Activated CD4-positive, alpha-beta T cell treated with anti-CD3 and anti-CD28 coated beads, Interleukin-2, amount 50 U/mL, for 1 hour (primary cell): ENCODE results near the gene KRT6A.
"Not testable (repeated sequence)": the region's sequence is repeated elsewhere in the genome, so short reads cannot be mapped to it uniquely, and the experiment has no call there.

Experiments
- DNase-seq: peaks from one replicate; pipeline ENCODE4 v3.0.0-alpha.2; 2020

KRT6A gene

GRCh38 chr12:52524241-52524897 is 31.3 kb upstream of the KRT6A start:
- DNase-seq: no peak

- DNase-seq: no peak
Measured at GRCh38 chr12:52523824-52524223, 30.8 kb upstream of the KRT6A start.

- DNase-seq: no peak
Measured at GRCh38 chr12:52522346-52523011, 29.4 kb upstream of the KRT6A start.

GRCh38 chr12:52521568-52522266 is 28.7 kb upstream of the KRT6A start:
- no peak for DNase-seq

- no peak for DNase-seq
Measured at GRCh38 chr12:52521175-52521567, 28.1 kb upstream of the KRT6A start.

- no peak for DNase-seq
Measured at GRCh38 chr12:52519826-52520662, 27.0 kb upstream of the KRT6A start, which contains the start of gene KRT5. Gene KRT5, minus strand, starts transcription at chr12:52520394. Its CDS starts 98 bp downstream, at chr12:52520296.

- DNase-seq: no peak
Measured at GRCh38 chr12:52519387-52519703, 26.3 kb upstream of the KRT6A start.

- DNase-seq: no peak
Measured at GRCh38 chr12:52518574-52519386, 25.7 kb upstream of the KRT6A start.

- DNase-seq: no peak
Measured at GRCh38 chr12:52517888-52518287, 24.8 kb upstream of the KRT6A start.

GRCh38 chr12:52517005-52517835 is 24.2 kb upstream of the KRT6A start:
- DNase-seq: no peak

GRCh38 chr12:52515927-52516831 is 23.1 kb upstream of the KRT6A start:
- DNase-seq: no peak

- no peak for DNase-seq
Measured at GRCh38 chr12:52515319-52515646, 22.2 kb upstream of the KRT6A start.

- DNase-seq: no peak
Measured at GRCh38 chr12:52514471-52515318, 21.6 kb upstream of the KRT6A start.

- DNase-seq: no peak
Measured at GRCh38 chr12:52513736-52514135, 20.7 kb upstream of the KRT6A start.

- DNase-seq: no peak
Measured at GRCh38 chr12:52508211-52508610, 15.2 kb upstream of the KRT6A start.

- DNase-seq: no peak
Measured at GRCh38 chr12:52506858-52507715, 14.0 kb upstream of the KRT6A start.

- DNase-seq: no peak
Measured at GRCh38 chr12:52502877-52503276, 9.8 kb upstream of the KRT6A start.

GRCh38 chr12:52501490-52501889 is 8.4 kb upstream of the KRT6A start:
- no peak for DNase-seq

GRCh38 chr12:52500574-52500973 is 7.5 kb upstream of the KRT6A start:
- not testable (repeated sequence) for DNase-seq
